GM23338 (cell line): ENCODE data around the gene PLXNB2.

Experiments used
- CREB1 ChIP-seq: fragments of 250-450 bp; sonication (Bioruptor Pico); IDR thresholded peaks from 2 replicates; pipeline ENCODE4 v1.5.0; 2020; ENCODE audit warnings: low read depth, mild to moderate bottlenecking, moderate library complexity
- EZH2 ChIP-seq: fragments of 200-600 bp; sonication (generic); IDR thresholded peaks from one replicate; pipeline ENCODE4 v1.8.0; 2017; ENCODE audit warnings: antibody characterized with exemption, mild to moderate bottlenecking, low read depth; ENCODE audit not compliant: unreplicated experiment
- EZH2phosphoT487 ChIP-seq: fragments of 200-600 bp; sonication (generic); IDR thresholded peaks from one replicate; pipeline ENCODE4 v1.8.1; 2018; ENCODE audit warnings: antibody characterized with exemption; ENCODE audit not compliant: unreplicated experiment
- JUNB ChIP-seq: IDR thresholded peaks from one replicate; pipeline ENCODE4 v1.6.1; 2016; ENCODE audit warnings: antibody characterized with exemption; ENCODE audit not compliant: unreplicated experiment
- NANOG ChIP-seq: IDR thresholded peaks from 2 replicates; pipeline ENCODE4 v1.6.1; 2016; ENCODE audit warnings: antibody characterized with exemption, borderline replicate concordance
- POLR2AphosphoS5 ChIP-seq: IDR thresholded peaks from 2 replicates; pipeline ENCODE4 v1.6.1; 2016; ENCODE audit warnings: antibody characterized with exemption, low read depth
- STAT1 ChIP-seq: IDR thresholded peaks from one replicate; pipeline ENCODE4 v1.6.1; 2016; ENCODE audit warnings: antibody characterized with exemption; ENCODE audit not compliant: unreplicated experiment
- ZNF114 ChIP-seq: fragments of 250-450 bp; sonication (Bioruptor Pico); IDR thresholded peaks from 2 replicates; pipeline ENCODE4 v1.5.0; 2020; ENCODE audit warnings: mild to moderate bottlenecking, moderate library complexity
- ZNF331 ChIP-seq: fragments of 250-450 bp; sonication (Bioruptor Pico); IDR thresholded peaks from 2 replicates; pipeline ENCODE4 v1.5.0; 2020; ENCODE audit warnings: low read depth, mild to moderate bottlenecking, moderate library complexity
- TF ChIP-seq, protein P1 (sequence below), 2 experiments: fragments of 200-600 bp in 1 of 2; sonication (generic) in 1 of 2; conservative IDR thresholded peaks; 2 replicates each; pipeline versions ENCODE4 v1.5.1 to v1.6.1; 2016 to 2017; ENCODE audit warnings: antibody characterized with exemption in 2 of 2, low read depth in 2 of 2, mild to moderate bottlenecking in 2 of 2, moderate library complexity in 1 of 2
- TF ChIP-seq, protein P2 (sequence below): IDR thresholded peaks from 2 replicates; pipeline ENCODE4 v1.6.1; 2016; ENCODE audit warnings: antibody characterized with exemption
- TF ChIP-seq, protein P3 (sequence below): fragments of 250-450 bp; sonication (Bioruptor Pico); IDR thresholded peaks from 2 replicates; pipeline ENCODE4 v1.5.0; 2020; ENCODE audit warnings: mild to moderate bottlenecking, moderate library complexity
- TF ChIP-seq, protein P4 (sequence below): IDR thresholded peaks from one replicate; pipeline ENCODE4 v1.6.1; 2018; ENCODE audit warnings: antibody characterized with exemption; ENCODE audit not compliant: unreplicated experiment

DNA sequence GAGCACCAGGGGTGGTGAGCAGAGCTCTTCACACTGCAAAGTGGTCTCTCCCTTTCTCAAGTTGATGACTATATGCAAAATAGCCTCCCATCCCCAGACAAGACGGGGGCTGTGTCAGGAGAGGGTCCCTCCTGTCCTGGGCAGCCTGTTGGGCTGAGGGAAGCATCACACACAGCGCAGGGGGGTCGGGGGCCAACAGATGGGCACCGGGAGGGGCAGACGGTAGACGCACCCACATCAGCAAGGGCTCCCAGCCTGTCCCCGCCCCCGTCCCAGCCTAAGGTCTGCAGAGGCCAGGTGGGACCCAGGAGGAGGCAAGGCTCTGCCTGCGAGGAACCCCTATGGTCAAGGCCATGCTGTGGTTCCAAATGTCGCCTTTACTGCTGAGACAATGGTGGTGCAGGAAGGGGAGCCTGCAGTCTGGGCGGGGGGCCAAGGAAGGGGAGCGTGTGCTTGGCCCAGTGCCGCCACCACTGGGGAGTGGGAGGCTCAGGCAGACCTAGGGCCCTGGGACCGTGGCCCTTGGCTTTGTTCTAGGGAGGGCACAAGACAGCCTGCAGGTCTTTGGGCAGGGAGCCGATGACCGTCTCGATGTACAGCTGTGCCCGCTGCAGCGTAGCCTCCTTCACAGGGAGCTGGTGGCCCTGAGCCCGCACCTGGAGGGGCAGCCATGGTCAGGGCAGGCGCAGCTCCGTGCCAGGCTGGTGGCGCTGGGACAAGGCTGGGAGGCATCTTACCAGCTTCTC, 4.3 kb upstream of the PLXNB2 start:
- TF ChIP-seq, protein P1, sequence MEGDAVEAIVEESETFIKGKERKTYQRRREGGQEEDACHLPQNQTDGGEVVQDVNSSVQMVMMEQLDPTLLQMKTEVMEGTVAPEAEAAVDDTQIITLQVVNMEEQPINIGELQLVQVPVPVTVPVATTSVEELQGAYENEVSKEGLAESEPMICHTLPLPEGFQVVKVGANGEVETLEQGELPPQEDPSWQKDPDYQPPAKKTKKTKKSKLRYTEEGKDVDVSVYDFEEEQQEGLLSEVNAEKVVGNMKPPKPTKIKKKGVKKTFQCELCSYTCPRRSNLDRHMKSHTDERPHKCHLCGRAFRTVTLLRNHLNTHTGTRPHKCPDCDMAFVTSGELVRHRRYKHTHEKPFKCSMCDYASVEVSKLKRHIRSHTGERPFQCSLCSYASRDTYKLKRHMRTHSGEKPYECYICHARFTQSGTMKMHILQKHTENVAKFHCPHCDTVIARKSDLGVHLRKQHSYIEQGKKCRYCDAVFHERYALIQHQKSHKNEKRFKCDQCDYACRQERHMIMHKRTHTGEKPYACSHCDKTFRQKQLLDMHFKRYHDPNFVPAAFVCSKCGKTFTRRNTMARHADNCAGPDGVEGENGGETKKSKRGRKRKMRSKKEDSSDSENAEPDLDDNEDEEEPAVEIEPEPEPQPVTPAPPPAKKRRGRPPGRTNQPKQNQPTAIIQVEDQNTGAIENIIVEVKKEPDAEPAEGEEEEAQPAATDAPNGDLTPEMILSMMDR (conservative IDR thresholded peaks at IDR 0.05; ENCODE audit: low read depth in 2 of 2): no peak
- TF ChIP-seq, protein P2, sequence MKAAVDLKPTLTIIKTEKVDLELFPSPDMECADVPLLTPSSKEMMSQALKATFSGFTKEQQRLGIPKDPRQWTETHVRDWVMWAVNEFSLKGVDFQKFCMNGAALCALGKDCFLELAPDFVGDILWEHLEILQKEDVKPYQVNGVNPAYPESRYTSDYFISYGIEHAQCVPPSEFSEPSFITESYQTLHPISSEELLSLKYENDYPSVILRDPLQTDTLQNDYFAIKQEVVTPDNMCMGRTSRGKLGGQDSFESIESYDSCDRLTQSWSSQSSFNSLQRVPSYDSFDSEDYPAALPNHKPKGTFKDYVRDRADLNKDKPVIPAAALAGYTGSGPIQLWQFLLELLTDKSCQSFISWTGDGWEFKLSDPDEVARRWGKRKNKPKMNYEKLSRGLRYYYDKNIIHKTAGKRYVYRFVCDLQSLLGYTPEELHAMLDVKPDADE: no peak
- TF ChIP-seq, protein P3, sequence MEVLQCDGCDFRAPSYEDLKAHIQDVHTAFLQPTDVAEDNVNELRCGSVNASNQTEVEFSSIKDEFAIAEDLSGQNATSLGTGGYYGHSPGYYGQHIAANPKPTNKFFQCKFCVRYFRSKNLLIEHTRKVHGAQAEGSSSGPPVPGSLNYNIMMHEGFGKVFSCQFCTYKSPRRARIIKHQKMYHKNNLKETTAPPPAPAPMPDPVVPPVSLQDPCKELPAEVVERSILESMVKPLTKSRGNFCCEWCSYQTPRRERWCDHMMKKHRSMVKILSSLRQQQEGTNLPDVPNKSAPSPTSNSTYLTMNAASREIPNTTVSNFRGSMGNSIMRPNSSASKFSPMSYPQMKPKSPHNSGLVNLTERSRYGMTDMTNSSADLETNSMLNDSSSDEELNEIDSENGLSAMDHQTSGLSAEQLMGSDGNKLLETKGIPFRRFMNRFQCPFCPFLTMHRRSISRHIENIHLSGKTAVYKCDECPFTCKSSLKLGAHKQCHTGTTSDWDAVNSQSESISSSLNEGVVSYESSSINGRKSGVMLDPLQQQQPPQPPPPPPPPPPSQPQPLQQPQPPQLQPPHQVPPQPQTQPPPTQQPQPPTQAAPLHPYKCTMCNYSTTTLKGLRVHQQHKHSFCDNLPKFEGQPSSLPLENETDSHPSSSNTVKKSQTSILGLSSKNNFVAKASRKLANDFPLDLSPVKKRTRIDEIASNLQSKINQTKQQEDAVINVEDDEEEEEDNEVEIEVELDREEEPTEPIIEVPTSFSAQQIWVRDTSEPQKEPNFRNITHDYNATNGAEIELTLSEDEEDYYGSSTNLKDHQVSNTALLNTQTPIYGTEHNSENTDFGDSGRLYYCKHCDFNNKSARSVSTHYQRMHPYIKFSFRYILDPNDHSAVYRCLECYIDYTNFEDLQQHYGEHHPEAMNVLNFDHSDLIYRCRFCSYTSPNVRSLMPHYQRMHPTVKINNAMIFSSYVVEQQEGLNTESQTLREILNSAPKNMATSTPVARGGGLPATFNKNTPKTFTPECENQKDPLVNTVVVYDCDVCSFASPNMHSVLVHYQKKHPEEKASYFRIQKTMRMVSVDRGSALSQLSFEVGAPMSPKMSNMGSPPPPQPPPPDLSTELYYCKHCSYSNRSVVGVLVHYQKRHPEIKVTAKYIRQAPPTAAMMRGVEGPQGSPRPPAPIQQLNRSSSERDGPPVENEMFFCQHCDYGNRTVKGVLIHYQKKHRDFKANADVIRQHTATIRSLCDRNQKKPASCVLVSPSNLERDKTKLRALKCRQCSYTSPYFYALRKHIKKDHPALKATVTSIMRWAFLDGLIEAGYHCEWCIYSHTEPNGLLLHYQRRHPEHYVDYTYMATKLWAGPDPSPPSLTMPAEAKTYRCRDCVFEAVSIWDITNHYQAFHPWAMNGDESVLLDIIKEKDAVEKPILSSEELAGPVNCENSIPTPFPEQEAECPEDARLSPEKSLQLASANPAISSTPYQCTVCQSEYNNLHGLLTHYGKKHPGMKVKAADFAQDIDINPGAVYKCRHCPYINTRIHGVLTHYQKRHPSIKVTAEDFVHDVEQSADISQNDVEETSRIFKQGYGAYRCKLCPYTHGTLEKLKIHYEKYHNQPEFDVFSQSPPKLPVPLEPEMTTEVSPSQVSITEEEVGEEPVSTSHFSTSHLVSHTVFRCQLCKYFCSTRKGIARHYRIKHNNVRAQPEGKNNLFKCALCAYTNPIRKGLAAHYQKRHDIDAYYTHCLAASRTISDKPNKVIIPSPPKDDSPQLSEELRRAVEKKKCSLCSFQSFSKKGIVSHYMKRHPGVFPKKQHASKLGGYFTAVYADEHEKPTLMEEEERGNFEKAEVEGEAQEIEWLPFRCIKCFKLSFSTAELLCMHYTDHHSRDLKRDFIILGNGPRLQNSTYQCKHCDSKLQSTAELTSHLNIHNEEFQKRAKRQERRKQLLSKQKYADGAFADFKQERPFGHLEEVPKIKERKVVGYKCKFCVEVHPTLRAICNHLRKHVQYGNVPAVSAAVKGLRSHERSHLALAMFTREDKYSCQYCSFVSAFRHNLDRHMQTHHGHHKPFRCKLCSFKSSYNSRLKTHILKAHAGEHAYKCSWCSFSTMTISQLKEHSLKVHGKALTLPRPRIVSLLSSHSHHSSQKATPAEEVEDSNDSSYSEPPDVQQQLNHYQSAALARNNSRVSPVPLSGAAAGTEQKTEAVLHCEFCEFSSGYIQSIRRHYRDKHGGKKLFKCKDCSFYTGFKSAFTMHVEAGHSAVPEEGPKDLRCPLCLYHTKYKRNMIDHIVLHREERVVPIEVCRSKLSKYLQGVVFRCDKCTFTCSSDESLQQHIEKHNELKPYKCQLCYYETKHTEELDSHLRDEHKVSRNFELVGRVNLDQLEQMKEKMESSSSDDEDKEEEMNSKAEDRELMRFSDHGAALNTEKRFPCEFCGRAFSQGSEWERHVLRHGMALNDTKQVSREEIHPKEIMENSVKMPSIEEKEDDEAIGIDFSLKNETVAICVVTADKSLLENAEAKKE (CRISPR knock-in tag): no peak
- no peak for TF ChIP-seq EZH2
- no peak for TF ChIP-seq EZH2phosphoT487
- TF ChIP-seq, protein P4, sequence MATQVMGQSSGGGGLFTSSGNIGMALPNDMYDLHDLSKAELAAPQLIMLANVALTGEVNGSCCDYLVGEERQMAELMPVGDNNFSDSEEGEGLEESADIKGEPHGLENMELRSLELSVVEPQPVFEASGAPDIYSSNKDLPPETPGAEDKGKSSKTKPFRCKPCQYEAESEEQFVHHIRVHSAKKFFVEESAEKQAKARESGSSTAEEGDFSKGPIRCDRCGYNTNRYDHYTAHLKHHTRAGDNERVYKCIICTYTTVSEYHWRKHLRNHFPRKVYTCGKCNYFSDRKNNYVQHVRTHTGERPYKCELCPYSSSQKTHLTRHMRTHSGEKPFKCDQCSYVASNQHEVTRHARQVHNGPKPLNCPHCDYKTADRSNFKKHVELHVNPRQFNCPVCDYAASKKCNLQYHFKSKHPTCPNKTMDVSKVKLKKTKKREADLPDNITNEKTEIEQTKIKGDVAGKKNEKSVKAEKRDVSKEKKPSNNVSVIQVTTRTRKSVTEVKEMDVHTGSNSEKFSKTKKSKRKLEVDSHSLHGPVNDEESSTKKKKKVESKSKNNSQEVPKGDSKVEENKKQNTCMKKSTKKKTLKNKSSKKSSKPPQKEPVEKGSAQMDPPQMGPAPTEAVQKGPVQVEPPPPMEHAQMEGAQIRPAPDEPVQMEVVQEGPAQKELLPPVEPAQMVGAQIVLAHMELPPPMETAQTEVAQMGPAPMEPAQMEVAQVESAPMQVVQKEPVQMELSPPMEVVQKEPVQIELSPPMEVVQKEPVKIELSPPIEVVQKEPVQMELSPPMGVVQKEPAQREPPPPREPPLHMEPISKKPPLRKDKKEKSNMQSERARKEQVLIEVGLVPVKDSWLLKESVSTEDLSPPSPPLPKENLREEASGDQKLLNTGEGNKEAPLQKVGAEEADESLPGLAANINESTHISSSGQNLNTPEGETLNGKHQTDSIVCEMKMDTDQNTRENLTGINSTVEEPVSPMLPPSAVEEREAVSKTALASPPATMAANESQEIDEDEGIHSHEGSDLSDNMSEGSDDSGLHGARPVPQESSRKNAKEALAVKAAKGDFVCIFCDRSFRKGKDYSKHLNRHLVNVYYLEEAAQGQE: no peak
- no peak for TF ChIP-seq POLR2AphosphoS5
- TF ChIP-seq JUNB: no peak
- TF ChIP-seq ZNF331 (CRISPR knock-in tag): no peak
- TF ChIP-seq CREB1 (CRISPR knock-in tag): no peak
- TF ChIP-seq NANOG: no peak
- no peak for TF ChIP-seq STAT1
- no peak for TF ChIP-seq ZNF114 (CRISPR knock-in tag)
